GM19452 (cell line): Measurements from ENCODE around the gene H2BK1.

ENCODE experiments used
- ATAC-seq: cut with Tn5 transposase; IDR thresholded peaks from one replicate; pipeline ENCODE4 v1.9.1; 2021; ENCODE audit not compliant: unreplicated experiment

The H2BK1 gene

GRCh38 chr7:151205730-151206129 lies 4.6 kb downstream of the H2BK1 start:
- ATAC-seq = no peak

- ATAC-seq = no peak
These were observed 5.8 kb downstream of the H2BK1 start for GRCh38 chr7:151204383-151205032.

- no peak for ATAC-seq
These were observed 7.5 kb downstream of the H2BK1 start for GRCh38 chr7:151202836-151203235.

- no peak for ATAC-seq
These were observed 8.5 kb downstream of the H2BK1 start for GRCh38 chr7:151201751-151202150.

GRCh38 chr7:151201344-151201743 lies 8.9 kb downstream of the H2BK1 start:
- no peak for ATAC-seq

GRCh38 chr7:151198945-151199848 lies 11.1 kb downstream of the H2BK1 start:
- no peak for ATAC-seq

- ATAC-seq = no peak
These were observed 12.4 kb downstream of the H2BK1 start for GRCh38 chr7:151197932-151198331.

GRCh38 chr7:151195616-151196450 lies 14.5 kb downstream of the H2BK1 start:
- no peak for ATAC-seq

- no peak for ATAC-seq
These were observed 16.1 kb downstream of the H2BK1 start for GRCh38 chr7:151194188-151194587.

GRCh38 chr7:151193203-151193978 lies 16.9 kb downstream of the H2BK1 start:
- no peak for ATAC-seq

GRCh38 chr7:151192002-151192539 lies 18.2 kb downstream of the H2BK1 start:
- no peak for ATAC-seq

- ATAC-seq = no peak
These were observed 18.7 kb downstream of the H2BK1 start for GRCh38 chr7:151191544-151191943.

- no peak for ATAC-seq
These were observed 21.2 kb downstream of the H2BK1 start for GRCh38 chr7:151189038-151189437.

- no peak for ATAC-seq
These were observed 22.1 kb downstream of the H2BK1 start for GRCh38 chr7:151188252-151188542.

- ATAC-seq = no peak
These were observed 22.7 kb downstream of the H2BK1 start for GRCh38 chr7:151187409-151188251.

- no peak for ATAC-seq
These were observed 23.5 kb downstream of the H2BK1 start, which contains the start of gene ASB10 for GRCh38 chr7:151186640-151187408. ASB10 (minus strand) TSS chr7:151187250; CDS start chr7:151187130, 120 bp downstream.

GRCh38 chr7:151185762-151186639 lies 24.3 kb downstream of the H2BK1 start:
- ATAC-seq = no peak

- ATAC-seq = no peak
These were observed 29.3 kb downstream of the H2BK1 start for GRCh38 chr7:151181011-151181431.
